OCI-LY7 (cell line): ENCODE results near the gene PCDHGA1. TPM values are rescaled to one million over a fixed set of nuclear protein-coding genes. Genes with fewer than 3 reads are reported as not detected.

Source experiments
- BruUV-seq: library from RNA; stranded (reverse); fragments of 400-500 nt; replicated peaks from 2 replicates; lab custom pipeline; 2021; lab: Mats Ljungman, UMichigan
- CTCF ChIA-PET: fragments of 300-600 bp; sonication (Branson Sonifier 250); formaldehyde crosslinking; loops from one replicate; lab custom pipeline; 2022; ENCODE audit warnings: antibody characterized with exemption; ENCODE audit not compliant: unreplicated experiment; lab: Charles Lee
- POLR2A ChIA-PET: fragments of 300-600 bp; sonication (Branson Sonifier 250); formaldehyde crosslinking; loops from one replicate; lab custom pipeline; 2022; ENCODE audit warnings: antibody characterized with exemption; lab: Charles Lee
- DNase-seq: peaks from one replicate; pipeline ENCODE4 v3.0.0-alpha.2; 2015; ENCODE audit warnings: low spot score
- H2AFZ ChIP-seq: fragments of 200-600 bp; sonication (generic), shearing (Covaris generic); 2 replicates; pipeline ENCODE4 v1.6.1; 2014; ENCODE audit warnings: mild to moderate bottlenecking, antibody characterized with exemption, low read length, moderate library complexity
- H3K27ac ChIP-seq: fragments of 200-600 bp; sonication (generic); 2 replicates; pipeline ENCODE4 v1.5.1; 2014; ENCODE audit warnings: mixed run types, low read depth, mild to moderate bottlenecking, moderate library complexity, low read length, inconsistent platforms; ENCODE audit not compliant: poor library complexity, severe bottlenecking
- H3K36me3 ChIP-seq: fragments of 200-600 bp; sonication (generic); 2 replicates; pipeline ENCODE4 v1.6.1; 2014; ENCODE audit warnings: mild to moderate bottlenecking, antibody characterized with exemption, low read length, moderate library complexity, mixed read lengths; ENCODE audit not compliant: insufficient read depth
- H3K4me1 ChIP-seq: fragments of 200-600 bp; sonication (generic); 2 replicates; pipeline ENCODE4 v1.5.1; 2014; ENCODE audit warnings: mild to moderate bottlenecking, low read length; ENCODE audit not compliant: insufficient read depth, poor library complexity, severe bottlenecking
- H3K4me2 ChIP-seq: fragments of 200-600 bp; sonication (generic); 2 replicates; pipeline ENCODE4 v1.6.1; 2014; ENCODE audit warnings: mild to moderate bottlenecking, low read length
- H3K4me3 ChIP-seq: fragments of 200-600 bp; sonication (generic); 2 replicates; pipeline ENCODE4 v1.5.1; 2014; ENCODE audit warnings: mild to moderate bottlenecking, low read depth, low read length; ENCODE audit not compliant: poor library complexity, severe bottlenecking
- H3K79me2 ChIP-seq: fragments of 200-600 bp; sonication (generic); 2 replicates; pipeline ENCODE4 v1.6.1; 2016; ENCODE audit warnings: low read depth, mild to moderate bottlenecking, low read length, moderate library complexity, mixed read lengths; ENCODE audit not compliant: insufficient read depth
- H3K9me2 ChIP-seq: fragments of 200-600 bp; sonication (generic); 2 replicates; pipeline ENCODE4 v1.6.1; 2016; ENCODE audit warnings: mild to moderate bottlenecking, low read length, mixed read lengths; ENCODE audit not compliant: insufficient read depth
- H3K9me3 ChIP-seq: fragments of 200-600 bp; sonication (generic); 2 replicates; pipeline ENCODE4 v1.6.1; 2014; ENCODE audit warnings: mild to moderate bottlenecking, mixed run types, low read length, mixed read lengths
- H4K20me1 ChIP-seq: fragments of 200-600 bp; sonication (generic); 2 replicates; pipeline ENCODE4 v1.6.1; 2014; ENCODE audit warnings: mild to moderate bottlenecking, antibody characterized with exemption, low read length, moderate library complexity, mixed read lengths; ENCODE audit not compliant: insufficient read depth
- EZH2phosphoT487 ChIP-seq: fragments of 200-600 bp; sonication (generic); IDR thresholded peaks from 2 replicates; pipeline ENCODE4 v1.6.1; 2018; ENCODE audit warnings: low read depth, borderline replicate concordance, mild to moderate bottlenecking, mixed run types, antibody characterized with exemption, low read length, moderate library complexity, mixed read lengths
- intact Hi-C: fragments of 100-400 bp; cut with micrococcal nuclease; formaldehyde crosslinking; loops from one replicate; pipeline ENCODE4 v1.10.0; 2022; ENCODE audit not compliant: unreplicated experiment
- total RNA-seq, 2 experiments: library from RNA; depleted of rRNA in 1 of 2; stranded (reverse); fragments of >200 nt in 1 of 2; shearing (Covaris generic) in 1 of 2; gene quantifications; 2 replicates each; pipeline ENCODE4 v1.2.3, GENCODE V29; 2014 to 2022
- TF ChIP-seq, protein P1 (sequence below): fragments of 200-600 bp; sonication (generic); conservative IDR thresholded peaks from 2 replicates; pipeline ENCODE4 v1.5.1; 2014; ENCODE audit warnings: mild to moderate bottlenecking, antibody characterized with exemption, low read length, moderate library complexity, mixed read lengths

PCDHGA1 gene
- total RNA-seq, 2 experiments from 2014 or later, result 1.3 to 1.9 TPM

DNA sequence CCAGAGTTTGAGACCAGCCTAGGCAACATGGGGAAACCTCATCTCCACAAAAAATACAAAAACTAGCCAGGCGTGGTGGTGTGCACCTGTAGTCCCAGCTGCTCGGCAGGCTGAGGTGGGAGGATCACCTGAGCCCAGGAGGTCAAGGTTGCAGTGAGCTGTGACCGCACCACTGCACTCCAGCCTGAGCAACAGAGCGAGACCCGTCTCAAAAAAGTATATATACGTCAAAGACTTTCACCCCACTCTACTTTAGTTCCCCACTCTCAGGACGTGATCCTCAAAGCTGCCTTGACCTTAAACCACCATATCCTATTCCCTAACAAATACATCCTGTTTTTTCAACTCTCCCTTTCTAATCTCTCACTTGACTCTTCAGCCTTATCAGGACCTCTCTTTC, 199.6 kb downstream of the PCDHGA1 start:
- CTCF ChIA-PET, result interaction anchor here (0.8 to 11.2 kb wide), 3 partner anchors 19 to 54 kb away, joined by 3 to 138 read pairs (median 3); no protein-coding TSS in a partner anchor
- H3K4me2 ChIP-seq, result peak overlapping the region; percentile 85
- intact Hi-C loops, result loop anchor here (1.0 to 5.0 kb wide), 3 partner anchors 23 to 107 kb away; partner anchors contain the start of genes HDAC3 and RELL2
- POLR2A ChIA-PET, result interaction anchor here (0.6 to 13.7 kb wide), 6 partner anchors 18 to 100 kb away, joined by 3 to 328 read pairs (median 6); partner anchors contain the start of genes PCDHGA12 and PCDHGC3
- peak overlapping the region; percentile 98 for H3K27ac ChIP-seq
- no peaks in the 10 kb centered on the region for H3K9me2 ChIP-seq
- H3K4me3 ChIP-seq, result peak overlapping the region; percentile 66
- DNase-seq, result peak; percentile 86
- H3K4me1 ChIP-seq, result peaks cover 73% of the 10 kb centered on the region
- no peaks in the 10 kb centered on the region for H4K20me1 ChIP-seq
- BruUV-seq, result no TSS peak
- peaks cover 21% of the 10 kb centered on the region; the same call in 1 of the 2 replicates for H3K79me2 ChIP-seq
- TF ChIP-seq EZH2phosphoT487, result no peak
- TF ChIP-seq, protein P1, sequence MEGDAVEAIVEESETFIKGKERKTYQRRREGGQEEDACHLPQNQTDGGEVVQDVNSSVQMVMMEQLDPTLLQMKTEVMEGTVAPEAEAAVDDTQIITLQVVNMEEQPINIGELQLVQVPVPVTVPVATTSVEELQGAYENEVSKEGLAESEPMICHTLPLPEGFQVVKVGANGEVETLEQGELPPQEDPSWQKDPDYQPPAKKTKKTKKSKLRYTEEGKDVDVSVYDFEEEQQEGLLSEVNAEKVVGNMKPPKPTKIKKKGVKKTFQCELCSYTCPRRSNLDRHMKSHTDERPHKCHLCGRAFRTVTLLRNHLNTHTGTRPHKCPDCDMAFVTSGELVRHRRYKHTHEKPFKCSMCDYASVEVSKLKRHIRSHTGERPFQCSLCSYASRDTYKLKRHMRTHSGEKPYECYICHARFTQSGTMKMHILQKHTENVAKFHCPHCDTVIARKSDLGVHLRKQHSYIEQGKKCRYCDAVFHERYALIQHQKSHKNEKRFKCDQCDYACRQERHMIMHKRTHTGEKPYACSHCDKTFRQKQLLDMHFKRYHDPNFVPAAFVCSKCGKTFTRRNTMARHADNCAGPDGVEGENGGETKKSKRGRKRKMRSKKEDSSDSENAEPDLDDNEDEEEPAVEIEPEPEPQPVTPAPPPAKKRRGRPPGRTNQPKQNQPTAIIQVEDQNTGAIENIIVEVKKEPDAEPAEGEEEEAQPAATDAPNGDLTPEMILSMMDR, result no peak
- H2AFZ ChIP-seq, result no peak overlapping the region
- no peaks in the 10 kb centered on the region for H3K9me3 ChIP-seq
- peaks cover 72% of the 10 kb centered on the region for H3K36me3 ChIP-seq

DNA sequence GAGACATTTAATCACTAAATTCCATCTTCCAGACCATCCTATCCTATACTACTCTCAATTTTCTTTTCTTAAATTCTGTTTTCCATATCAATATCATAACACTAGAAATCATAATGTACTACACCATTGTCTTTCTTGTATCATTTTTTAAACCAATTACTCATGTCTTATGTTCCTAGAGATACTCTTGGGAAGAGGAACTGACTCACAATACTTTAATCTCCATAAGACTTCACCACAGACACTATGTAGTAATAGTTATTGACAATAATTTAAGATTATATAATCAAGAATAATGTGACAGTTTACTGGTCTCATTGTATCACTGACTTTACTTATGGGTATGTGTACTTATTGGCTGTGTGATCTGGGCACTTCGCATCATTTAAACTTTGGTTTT, 202.4 kb downstream of the PCDHGA1 start:
- POLR2A ChIA-PET, result interaction anchor here (0.6 to 13.7 kb wide), 2 partner anchors 17 to 21 kb away, joined by 3 to 328 read pairs; no protein-coding TSS in a partner anchor
- Histone ChIP-seq H3K4me1 (peaks cover 45% of the 10 kb centered on the region), H3K27ac (no peak overlapping the region), H3K4me3 (no peak overlapping the region), H4K20me1 (no peaks in the 10 kb centered on the region), H3K4me2 (no peak overlapping the region), H3K9me3 (no peaks in the 10 kb centered on the region), H3K79me2 (peaks cover 12% of the 10 kb centered on the region; the same call in 1 of the 2 replicates), H2AFZ (no peak overlapping the region), H3K36me3 (peaks cover 67% of the 10 kb centered on the region), H3K9me2 (no peaks in the 10 kb centered on the region)
- intact Hi-C loops, result no loop called here
- TF ChIP-seq EZH2phosphoT487, result no peak
- TF ChIP-seq, protein P1, result no peak
- no peak for DNase-seq
- no TSS peak for BruUV-seq
- CTCF ChIA-PET, result no interaction called here

DNA sequence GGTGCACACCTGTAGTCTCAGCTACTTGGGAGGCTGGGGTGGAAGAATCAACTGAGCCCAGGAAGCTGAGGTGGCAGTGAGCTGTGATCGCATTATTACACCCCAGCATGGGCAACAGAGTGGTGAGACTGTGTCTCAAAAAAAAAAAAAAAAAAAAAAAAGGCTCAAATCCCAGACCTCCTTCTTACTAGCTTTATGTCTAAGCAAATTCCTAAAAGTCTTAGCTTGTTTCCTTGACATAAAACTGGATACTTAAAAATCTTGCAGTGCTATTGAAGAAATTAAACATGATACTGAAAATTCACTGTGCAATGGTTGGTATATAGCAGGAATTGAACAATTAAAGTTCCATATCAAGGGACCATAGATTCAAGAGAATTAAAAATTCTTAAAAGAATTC, 203.6 kb downstream of the PCDHGA1 start:
- ChIA-PET POLR2A (interaction anchor here (0.6 to 1.3 kb wide), 9 partner anchors 12 to 213 kb away, joined by 3 to 9 read pairs (median 3); partner anchors contain the start of gene TAF7), CTCF (interaction anchor here (0.6 kb wide), 1 partner anchor 55 kb away, joined by 7 read pairs; no protein-coding TSS in a partner anchor)
- Histone ChIP-seq H3K9me2 (no peaks in the 10 kb centered on the region), H3K4me3 (no peak overlapping the region), H3K9me3 (no peaks in the 10 kb centered on the region), H3K4me2 (no peak overlapping the region), H3K79me2 (no peaks in the 10 kb centered on the region; the same call in 1 of the 2 replicates), H3K27ac (no peak overlapping the region), H2AFZ (no peak overlapping the region), H3K4me1 (peaks cover 33% of the 10 kb centered on the region), H4K20me1 (no peaks in the 10 kb centered on the region), H3K36me3 (peaks cover 60% of the 10 kb centered on the region)
- DNase-seq, result no peak
- TF ChIP-seq, protein P1, result no peak
- TF ChIP-seq EZH2phosphoT487, result no peak
- intact Hi-C loops, result no loop called here
- no TSS peak for BruUV-seq
